ENCODE data around the gene RTP3.
A peak's percentile ranks its signal among the peaks of the same experiment; 100 is the strongest.
"Not testable (repeated sequence)": the region's sequence is repeated elsewhere in the genome, so short reads cannot be mapped to it uniquely, and the experiment has no call there.

The RTP3 gene

GRCh38 chr3:46520531-46520930 is 22.8 kb downstream of the RTP3 start:
- no peak for DNase-seq

GRCh38 chr3:46521096-46521495 is 23.3 kb downstream of the RTP3 start:
- no peak for DNase-seq

- DNase-seq, result not testable (repeated sequence)
These were observed 24.4 kb downstream of the RTP3 start for GRCh38 chr3:46522201-46522600.

GRCh38 chr3:46523556-46523955 is 25.8 kb downstream of the RTP3 start:
- no peak for DNase-seq

- DNase-seq, result no peak
These were observed 26.2 kb downstream of the RTP3 start for GRCh38 chr3:46524008-46524407.

GRCh38 chr3:46524832-46525231 is 27.1 kb downstream of the RTP3 start:
- no peak for DNase-seq

GRCh38 chr3:46527239-46527638 is 29.5 kb downstream of the RTP3 start:
- no peak for DNase-seq

GRCh38 chr3:46533091-46533490 is 35.3 kb downstream of the RTP3 start:
- no peak for DNase-seq

GRCh38 chr3:46535746-46536145 is 38.0 kb downstream of the RTP3 start:
- DNase-seq, result no peak

GRCh38 chr3:46536758-46537157 is 39.0 kb downstream of the RTP3 start:
- no peak for DNase-seq

- DNase-seq, result no peak
These were observed 39.5 kb downstream of the RTP3 start for GRCh38 chr3:46537316-46537715.

- no peak for DNase-seq
These were observed 40.0 kb downstream of the RTP3 start for GRCh38 chr3:46537779-46538178.

GRCh38 chr3:46538425-46538802 is 40.6 kb downstream of the RTP3 start:
- not testable (repeated sequence) for DNase-seq

- DNase-seq, result peak; percentile 81
These were observed 41.1 kb downstream of the RTP3 start for GRCh38 chr3:46538803-46539442.

- DNase-seq, result no peak
These were observed 41.7 kb downstream of the RTP3 start for GRCh38 chr3:46539443-46540005.

- DNase-seq, result no peak
These were observed 42.8 kb downstream of the RTP3 start for GRCh38 chr3:46540550-46540949.

GRCh38 chr3:46541835-46542234 is 44.1 kb downstream of the RTP3 start:
- DNase-seq, result no peak

- DNase-seq, result no peak
These were observed 44.6 kb downstream of the RTP3 start for GRCh38 chr3:46542344-46542743.

GRCh38 chr3:46542801-46543201 is 45.0 kb downstream of the RTP3 start:
- DNase-seq, result no peak

GRCh38 chr3:46544771-46545503 is 47.2 kb downstream of the RTP3 start:
- DNase-seq, result no peak

- no peak for DNase-seq
These were observed 48.2 kb downstream of the RTP3 start for GRCh38 chr3:46545818-46546630.

GRCh38 chr3:46546896-46547440 is 49.2 kb downstream of the RTP3 start:
- no peak for DNase-seq

- not testable (repeated sequence) for DNase-seq
These were observed 50.8 kb downstream of the RTP3 start for GRCh38 chr3:46548611-46549010.
